ENCODE measurements around the gene RELN. TPM values are rescaled to one million over a fixed set of nuclear protein-coding genes. Genes with fewer than 3 reads are reported as not detected.

The RELN gene
- total RNA-seq, 1 experiment from 2014 or later, result 0.02 TPM

DNA sequence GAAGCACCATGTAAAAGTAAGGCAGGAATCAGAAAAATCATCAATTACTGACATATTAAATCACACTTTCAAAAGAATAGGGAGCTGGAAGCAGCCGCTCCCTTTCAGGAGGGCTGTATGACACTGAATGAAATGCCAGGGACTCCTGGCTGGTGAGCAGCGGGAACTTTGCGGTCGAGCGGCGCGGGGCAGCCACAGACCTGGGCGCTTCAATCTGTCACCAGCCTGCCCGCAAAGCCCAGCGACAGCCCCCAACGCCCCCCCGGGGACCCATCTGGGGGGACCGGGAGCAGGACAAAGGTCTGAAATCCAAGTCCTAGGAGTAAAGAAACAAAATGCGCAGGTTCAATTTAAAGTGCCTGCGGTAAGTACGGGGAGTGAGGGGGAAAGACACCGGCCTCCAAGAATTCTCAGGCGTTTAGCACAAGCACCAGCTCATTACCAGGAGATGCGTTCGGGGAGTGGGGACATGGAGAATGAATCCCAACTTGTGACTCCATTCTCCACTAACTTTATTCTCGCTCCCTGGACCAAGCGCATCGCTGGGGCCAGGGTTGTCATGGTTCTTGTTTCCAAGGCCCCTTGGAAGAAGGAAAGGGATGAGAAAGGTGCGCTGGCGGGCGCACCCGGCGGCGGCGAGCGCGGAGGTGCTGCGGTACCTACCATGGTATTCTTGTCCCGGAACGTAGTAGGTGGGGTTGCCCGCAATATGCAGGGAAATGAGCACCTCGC is 824 bp downstream of the RELN start:
- Histone ChIP-seq H4K91ac (ENCODE audit: insufficient read length, low read depth, low read length) (no peak overlapping the region), H2BK5ac (ENCODE audit: insufficient read length, low read length) (no peak overlapping the region), H4K5ac (ENCODE audit: insufficient read length, low read depth, low read length) (no peak overlapping the region), H3K27me3 (ENCODE audit: insufficient read depth, low read length) (peaks cover 27% of the 10 kb centered on the region), H2BK12ac (ENCODE audit: insufficient read length, low read depth, low read length) (no peak overlapping the region), H3K4me2 (ENCODE audit: insufficient read depth, insufficient read length, low read length) (peak overlapping the region; percentile 93), H2AFZ (ENCODE audit: low read length) (no peak overlapping the region), H3K23me2 (ENCODE audit: insufficient read length, low read depth, low read length, poor library complexity, severe bottlenecking) (peaks cover 16% of the 10 kb centered on the region), H3K4me1 (ENCODE audit: insufficient read depth, low read length) (no peaks in the 10 kb centered on the region; the same call in 1 of the 2 replicates), H3K23ac (ENCODE audit: insufficient read length, low read depth, low read length) (no peak overlapping the region), H3T11ph (ENCODE audit: low read length) (no peak overlapping the region), H2AK5ac (ENCODE audit: insufficient read length, low read length) (no peak overlapping the region), H3K9ac (ENCODE audit: extremely low read depth, insufficient read length, low read length) (no peak overlapping the region), H3K4ac (ENCODE audit: low read depth, low read length) (no peak overlapping the region), H2BK120ac (ENCODE audit: low read depth, low read length, poor library complexity, severe bottlenecking) (no peak overlapping the region), H4K20me1 (ENCODE audit: control insufficient read depth, insufficient read depth, insufficient read length) (no peaks in the 10 kb centered on the region), H3K27ac (ENCODE audit: insufficient read length, low read depth, low read length) (no peak overlapping the region), H3K14ac (ENCODE audit: insufficient read depth, low read length) (no peak overlapping the region), H3K9me3 (ENCODE audit: control insufficient read depth, low read depth, low read length) (no peaks in the 10 kb centered on the region), H3K56ac (ENCODE audit: insufficient read length, low read depth, low read length) (no peak overlapping the region), H3K79me1 (ENCODE audit: insufficient read depth, low read depth, low read length, poor library complexity, severe bottlenecking) (no peaks in the 10 kb centered on the region), H4K8ac (replicated peaks; ENCODE audit: insufficient read length, low read depth, low read length) (no peak overlapping the region), H3K18ac (ENCODE audit: insufficient read length, low read depth, low read length) (no peak overlapping the region), H2BK20ac (ENCODE audit: low read depth, low read length, poor library complexity, severe bottlenecking) (no peak overlapping the region), H3K79me2 (ENCODE audit: insufficient read depth, low read length) (no peaks in the 10 kb centered on the region), H2BK15ac (ENCODE audit: low read depth, low read length) (no peak overlapping the region)
- peak overlapping the region; percentile 46 to 87 for H3K4me3 Mint-ChIP-seq
- peaks cover 6 to 7% of the 10 kb centered on the region in 2 experiments for H3K4me1 Mint-ChIP-seq
- no CpG with 5 or more reads among the region's 37 CpGs for WGBS (ENCODE audit: extremely low coverage, insufficient read length, low lambda C conversion rate)
- TF ChIP-seq CTCF (conservative IDR thresholded peaks at IDR 0.05), result no peak
- DNase-seq, result peak; percentile 34
- no peak overlapping the region for H3K27ac Mint-ChIP-seq
- H3K9me3 Mint-ChIP-seq, result no peaks in the 10 kb centered on the region; a peak in 1 of 5 replicates
- peaks cover 83% of the 10 kb centered on the region for H3K27me3 Mint-ChIP-seq (ENCODE audit: low read depth)
- H3K36me3 Mint-ChIP-seq (ENCODE audit: insufficient read depth in 1 of 3, low read depth in 3 of 3), result no peaks in the 10 kb centered on the region; a peak in 1 of 7 replicates

Data from H9 (cell line).